H1 (cell line): Measurements from ENCODE around the gene USP43. TPM values are rescaled to one million over a fixed set of nuclear protein-coding genes. Genes with fewer than 3 reads are reported as not detected.

Experiments used
- CTCF ChIA-PET: fragments of 300-600 bp; sonication (Branson Sonifier 250); formaldehyde crosslinking; loops from one replicate; lab custom pipeline; 2021; ENCODE audit not compliant: partially characterized antibody; lab: Charles Lee
- POLR2A ChIA-PET: fragments of 300-600 bp; sonication (Branson Sonifier 250); formaldehyde crosslinking; loops from one replicate; lab custom pipeline; 2021; ENCODE audit warnings: inconsistent platforms; ENCODE audit not compliant: partially characterized antibody; lab: Charles Lee
- DNase-seq, 2 experiments: peaks; one replicate each; pipeline versions ENCODE4 v3.0.0 to v3.0.0-alpha.2; 2010 to 2022; ENCODE audit warnings: low spot score in 2 of 2, low read depth in 1 of 2, mixed read lengths in 1 of 2
- FAIRE-seq: peaks from 2 replicates; lab custom pipeline; 2011; peaks lifted over from hg19 to GRCh38; lab: Jason Lieb, UNC
- H2AFZ ChIP-seq: 2 replicates; pipeline ENCODE4 v1.8.1; 2012; ENCODE audit warnings: low read length, inconsistent platforms
- H2AK5ac ChIP-seq: 2 replicates; pipeline ENCODE4 v1.6.1; 2013; ENCODE audit warnings: low read depth, low read length
- H2BK120ac ChIP-seq: replicated peaks from 2 replicates; pipeline ENCODE3; 2013; ENCODE audit warnings: low read depth, low read length, inconsistent platforms
- H2BK12ac ChIP-seq: 2 replicates; pipeline ENCODE4 v1.6.1; 2013; ENCODE audit warnings: low read depth, low read length
- H2BK15ac ChIP-seq: 2 replicates; pipeline ENCODE4 v1.6.1; 2013; ENCODE audit warnings: low read length
- H2BK20ac ChIP-seq: 2 replicates; pipeline ENCODE4 v1.6.1; 2013; ENCODE audit warnings: low read length
- H2BK5ac ChIP-seq: 2 replicates; pipeline ENCODE4 v1.6.1; 2013; ENCODE audit warnings: low read depth, low read length
- H3K14ac ChIP-seq: 2 replicates; pipeline ENCODE4 v1.6.1; 2013; ENCODE audit warnings: inconsistent platforms; ENCODE audit not compliant: insufficient read length
- H3K18ac ChIP-seq: 2 replicates; pipeline ENCODE4 v1.6.1; 2013; ENCODE audit warnings: low read length; ENCODE audit errors: extremely low read depth
- H3K23ac ChIP-seq: 2 replicates; pipeline ENCODE4 v1.6.1; 2013; ENCODE audit warnings: inconsistent platforms; ENCODE audit not compliant: insufficient read length
- H3K23me2 ChIP-seq: 2 replicates; pipeline ENCODE4 v1.6.1; 2013; ENCODE audit warnings: low read depth, low read length
- H3K27ac ChIP-seq: 2 replicates; pipeline ENCODE4 v1.6.1; 2011; ENCODE audit warnings: low read depth, low read length, inconsistent platforms
- H3K27me3 ChIP-seq, 4 experiments: replicated peaks in 1 of 4; 1 replicate in 1 of 4; 2 replicates in 3 of 4; pipeline versions ENCODE4 v1.6.1 to v1.8.1; 2011 to 2013; ENCODE audit warnings: low read length in 3 of 4, mild to moderate bottlenecking in 3 of 4, inconsistent platforms in 2 of 4, mixed read lengths in 2 of 4, moderate library complexity in 1 of 4; ENCODE audit not compliant: control insufficient read depth in 3 of 4, insufficient read depth in 3 of 4; ENCODE audit errors: extremely low read depth in 1 of 4
- H3K36me3 ChIP-seq, 4 experiments: 2 replicates each; pipeline versions ENCODE4 v1.6.1 to v1.8.1; 2011 to 2013; ENCODE audit warnings: mild to moderate bottlenecking in 4 of 4, low read length in 3 of 4, moderate library complexity in 2 of 4, control low read depth in 1 of 4, inconsistent platforms in 1 of 4; ENCODE audit not compliant: insufficient read depth in 4 of 4, control insufficient read depth in 2 of 4
- H3K4ac ChIP-seq: replicated peaks from 2 replicates; pipeline ENCODE3; 2013; ENCODE audit warnings: low read length, low read depth, mixed read lengths, inconsistent platforms; ENCODE audit not compliant: insufficient read length
- H3K4me1 ChIP-seq, 4 experiments: replicated peaks in 1 of 4; 1 replicate in 1 of 4; 2 replicates in 3 of 4; pipeline versions ENCODE4 v1.6.1 to v1.8.1; 2011 to 2013; ENCODE audit warnings: low read length in 3 of 4, inconsistent platforms in 2 of 4, mixed read lengths in 1 of 4; ENCODE audit not compliant: insufficient read depth in 4 of 4, control insufficient read depth in 3 of 4
- H3K4me2 ChIP-seq, 2 experiments: 2 replicates each; pipeline versions ENCODE4 v1.6.1 to v1.8.1; 2011 to 2013; ENCODE audit warnings: low read depth in 2 of 2, low read length in 2 of 2, control low read depth in 1 of 2, inconsistent platforms in 1 of 2, mild to moderate bottlenecking in 1 of 2; ENCODE audit not compliant: insufficient read depth in 1 of 2
- H3K4me3 ChIP-seq, 4 experiments: fragments of 200-600, 300-600 bp in 1 of 4; sonication (generic), shearing (Covaris generic), sonication (Bioruptor Twin) in 1 of 4; 2 replicates each; pipeline versions ENCODE4 v1.5.1 to v1.8.1; 2011 to 2016; ENCODE audit warnings: low read length in 4 of 4, low read depth in 3 of 4, control low read depth in 2 of 4, inconsistent platforms in 2 of 4, mild to moderate bottlenecking in 2 of 4, mixed read lengths in 1 of 4, moderate library complexity in 1 of 4; ENCODE audit not compliant: insufficient read depth in 2 of 4; ENCODE audit errors: extremely low read depth in 1 of 4
- H3K56ac ChIP-seq: replicated peaks from 2 replicates; pipeline ENCODE3; 2013; ENCODE audit warnings: low read depth, mild to moderate bottlenecking, mixed read lengths, low read length, inconsistent platforms; ENCODE audit not compliant: insufficient read length
- H3K79me1 ChIP-seq: 2 replicates; pipeline ENCODE4 v1.6.1; 2013; ENCODE audit warnings: low read depth, low read length, control low read depth
- H3K79me2 ChIP-seq, 2 experiments: 2 replicates each; pipeline versions ENCODE4 v1.6.1 to v1.8.1; 2012 to 2013; ENCODE audit warnings: low read length in 2 of 2, mild to moderate bottlenecking in 2 of 2, inconsistent platforms in 1 of 2; ENCODE audit not compliant: insufficient read depth in 2 of 2, control insufficient read depth in 1 of 2
- H3K9ac ChIP-seq, 4 experiments: replicated peaks in 1 of 4; 1 replicate in 1 of 4; 2 replicates in 3 of 4; pipeline versions ENCODE4 v1.6.1 to v1.8.1; 2011 to 2013; ENCODE audit warnings: low read depth in 3 of 4, low read length in 3 of 4, control low read depth in 2 of 4, mild to moderate bottlenecking in 2 of 4, moderate library complexity in 2 of 4, inconsistent platforms in 1 of 4; ENCODE audit errors: extremely low read depth in 1 of 4
- H3K9me3 ChIP-seq, 2 experiments: 2 replicates each; pipeline versions ENCODE4 v1.6.1 to v1.8.1; 2012 to 2013; ENCODE audit warnings: mild to moderate bottlenecking in 2 of 2, moderate library complexity in 2 of 2, control low read depth in 1 of 2, inconsistent platforms in 1 of 2, low read depth in 1 of 2, low read length in 1 of 2, mixed read lengths in 1 of 2; ENCODE audit not compliant: insufficient read depth in 2 of 2
- H4K20me1 ChIP-seq, 2 experiments: replicated peaks in 1 of 2; 2 replicates each; pipeline versions ENCODE3 to v1.8.1; 2011 to 2013; ENCODE audit warnings: inconsistent platforms in 2 of 2, low read length in 2 of 2, mild to moderate bottlenecking in 1 of 2; ENCODE audit not compliant: insufficient read depth in 2 of 2, control insufficient read depth in 1 of 2
- H4K5ac ChIP-seq: 2 replicates; pipeline ENCODE4 v1.6.1; 2013; ENCODE audit warnings: low read length, low read depth, mixed read lengths, inconsistent platforms; ENCODE audit not compliant: insufficient read length
- H4K8ac ChIP-seq: 2 replicates; pipeline ENCODE4 v1.8.0; 2013; ENCODE audit warnings: mild to moderate bottlenecking, moderate library complexity, low read length, inconsistent platforms; ENCODE audit not compliant: insufficient read depth; ENCODE audit errors: extremely low read depth
- H4K91ac ChIP-seq: replicated peaks from 2 replicates; pipeline ENCODE3; 2013; ENCODE audit warnings: low read length, mixed read lengths, inconsistent platforms; ENCODE audit not compliant: insufficient read length
- SIRT6 ChIP-seq: IDR thresholded peaks from one replicate; pipeline ENCODE4 v1.7.1; 2012; ENCODE audit warnings: low read length, inconsistent platforms
- TEAD4 ChIP-seq: IDR thresholded peaks from 2 replicates; pipeline ENCODE4 v1.6.1; 2012; ENCODE audit warnings: low read depth, low read length, inconsistent platforms, mixed read lengths
- WGBS, 2 experiments: shearing (Covaris generic) in 1 of 2; methylation state at CpG; one replicate each; pipeline versions ENCODE4 v1.1.6 to v1.1.7; 2013 to 2015; ENCODE audit warnings: low lambda C conversion rate in 2 of 2, mixed read lengths in 2 of 2, inconsistent platforms in 1 of 2, low coverage in 1 of 2, missing lambda C conversion rate in 1 of 2; ENCODE audit not compliant: insufficient replicate concordance in 2 of 2, insufficient coverage in 1 of 2, insufficient read length in 1 of 2; ENCODE audit errors: extremely low coverage in 1 of 2, missing lambda C conversion rate in 1 of 2; 5-methylcytosine and 5-hydroxymethylcytosine counted together
- polyA plus RNA-seq, 7 experiments: library from polyadenylated mRNA; depleted of rRNA in 3 of 7; stranded (reverse) in 5 of 7; unstranded in 2 of 7; fragments of >200 nt in 5 of 7; fragments of 200-250 nt in 2 of 7; gene quantifications; 1 replicate in 5 of 7; 2 replicates in 1 of 7; 4 replicates in 1 of 7; pipeline versions ENCODE4 v1.2.1 to v1.2.3, GENCODE V29; 2011 to 2013; ENCODE audit warnings: missing spikeins in 2 of 7, mixed read lengths in 2 of 7
- total RNA-seq: library from RNA; stranded (reverse); fragmentation: NEBNext Ultra II Directional; extraction: Animal tissue kit (Norgen Biotek cat#: 25700); gene quantifications from 2 replicates; pipeline ENCODE4 v1.2.1, GENCODE V29; 2021

Gene USP43
- total and polyA plus RNA-seq, 2 of the 8 experiments (the other 6 are each of a cell fraction or from before 2014, with no cell fraction given) = 3.0 to 7.2 TPM

DNA sequence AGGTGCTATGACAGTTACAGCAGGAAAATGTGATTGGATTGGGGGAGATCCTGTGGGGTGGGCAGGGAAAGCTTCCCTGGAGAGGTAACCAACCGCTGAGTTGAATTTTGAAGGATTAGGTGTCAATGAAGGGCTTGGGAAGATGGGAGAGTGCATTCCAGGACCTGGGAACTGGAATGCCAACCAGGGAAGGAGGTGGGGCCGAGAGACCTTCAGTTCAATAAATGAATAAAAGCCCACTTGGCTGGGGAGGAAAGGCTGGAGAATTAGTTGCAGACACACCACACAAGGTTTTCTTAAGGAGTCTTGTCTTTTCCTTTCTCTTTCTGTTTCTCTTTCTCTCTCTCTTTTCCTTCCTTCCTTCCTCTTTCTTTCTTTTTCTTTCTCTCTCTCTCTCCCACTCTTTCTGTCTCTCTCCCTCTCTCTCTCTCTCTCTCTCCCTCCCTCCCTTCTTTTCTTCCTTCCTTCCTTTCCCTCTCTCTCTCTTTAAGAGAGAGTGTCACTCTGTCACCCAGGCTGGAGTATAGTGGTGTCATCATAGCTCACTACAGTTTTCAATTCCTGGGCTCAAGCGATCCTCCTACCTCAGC is 3.3 kb downstream of the USP43 start:
- Histone ChIP-seq H3K79me1 (peaks cover 2% of the 10 kb centered on the region; the same call in 1 of the 2 replicates), H3K27ac (no peak overlapping the region)
- 27% methylated on average over 2 of the region's 3 CpGs; no CpG with 5 or more reads in 1 of the 2 experiments for WGBS, 2 experiments

More for the DNA sequence above, 3.3 kb downstream of the USP43 start:
- H3K23me2 ChIP-seq = peaks cover 16% of the 10 kb centered on the region
- H2BK20ac ChIP-seq = no peak overlapping the region
- no peak overlapping the region for H2BK15ac ChIP-seq
- no peak overlapping the region for H3K23ac ChIP-seq
- no peak overlapping the region for H3K4ac ChIP-seq
- peaks cover 4 to 40% of the 10 kb centered on the region in 2 experiments; a peak in 3 of 4 replicates for H3K79me2 ChIP-seq
- H2AFZ ChIP-seq = no peak overlapping the region
- peaks cover 1 to 18% (median 6%) of the 10 kb centered on the region in 4 experiments; a peak in 5 of 7 replicates for H3K4me1 ChIP-seq
- DNase-seq (no peak), FAIRE-seq (peak; percentile 19)
- H4K5ac ChIP-seq = no peak overlapping the region
- no peak overlapping the region for H2BK120ac ChIP-seq
- peak overlapping the region; percentile 19 to 61; a peak in 3 of 4 replicates for H3K4me2 ChIP-seq
- H4K8ac ChIP-seq = no peak overlapping the region
- no peak overlapping the region for H3K18ac ChIP-seq
- H4K91ac ChIP-seq = no peak overlapping the region
- no peak overlapping the region for H2BK5ac ChIP-seq
- peaks cover 0 to 12% (median 8%) of the 10 kb centered on the region in 4 experiments; a peak in 6 of 7 replicates for H3K27me3 ChIP-seq
- CTCF ChIA-PET = interaction anchor here (0.7 kb wide), 2 partner anchors 26 to 60 kb away, joined by 3 to 4 read pairs; no protein-coding TSS in a partner anchor
- H4K20me1 ChIP-seq = peaks cover 2 to 8% of the 10 kb centered on the region in 2 experiments
- no peak overlapping the region for H3K14ac ChIP-seq
- H3K4me3 ChIP-seq = peak overlapping the region in 1 of 4 experiments; percentile 25; a peak in 1 of 8 replicates
- H3K9me3 ChIP-seq = no peaks in the 10 kb centered on the region
- POLR2A ChIA-PET = interaction anchor here (0.7 to 1.1 kb wide), 3 partner anchors 10 to 52 kb away, joined by 3 to 4 read pairs (median 3); no protein-coding TSS in a partner anchor
- no peak for TF ChIP-seq SIRT6
- 0 out of 2 replicates have a peak, but pooled peaks have one; percentile 30 for TF ChIP-seq TEAD4
- H3K36me3 ChIP-seq = no peaks in the 10 kb centered on the region
- no peak overlapping the region for H2AK5ac ChIP-seq
- H2BK12ac ChIP-seq = no peak overlapping the region
- H3K9ac ChIP-seq = no peak overlapping the region
- no peak overlapping the region for H3K56ac ChIP-seq
